Fibroblast of mammary gland (primary cell): ENCODE data around the gene CDC73.

ENCODE experiments used
- DNase-seq: peaks from one replicate; pipeline ENCODE4 v3.0.0-alpha.2; 2010; ENCODE audit warnings: low read depth
- H3K4me3 ChIP-seq: 2 replicates; pipeline ENCODE4 v1.5.1; 2011; ENCODE audit warnings: low read depth, mild to moderate bottlenecking, low read length, moderate library complexity; ENCODE audit not compliant: control insufficient read depth
- TF ChIP-seq, protein P1 (sequence below): conservative IDR thresholded peaks from 2 replicates; pipeline ENCODE4 v1.5.1; 2011; ENCODE audit warnings: low read depth, low read length, inconsistent platforms; ENCODE audit not compliant: control insufficient read depth, insufficient read depth

Gene CDC73

GRCh38 chr1:193251950-193252349 is 130.1 kb downstream of the CDC73 start:
- DNase-seq = no peak
- no peak overlapping the region for H3K4me3 ChIP-seq
- TF ChIP-seq, protein P1, sequence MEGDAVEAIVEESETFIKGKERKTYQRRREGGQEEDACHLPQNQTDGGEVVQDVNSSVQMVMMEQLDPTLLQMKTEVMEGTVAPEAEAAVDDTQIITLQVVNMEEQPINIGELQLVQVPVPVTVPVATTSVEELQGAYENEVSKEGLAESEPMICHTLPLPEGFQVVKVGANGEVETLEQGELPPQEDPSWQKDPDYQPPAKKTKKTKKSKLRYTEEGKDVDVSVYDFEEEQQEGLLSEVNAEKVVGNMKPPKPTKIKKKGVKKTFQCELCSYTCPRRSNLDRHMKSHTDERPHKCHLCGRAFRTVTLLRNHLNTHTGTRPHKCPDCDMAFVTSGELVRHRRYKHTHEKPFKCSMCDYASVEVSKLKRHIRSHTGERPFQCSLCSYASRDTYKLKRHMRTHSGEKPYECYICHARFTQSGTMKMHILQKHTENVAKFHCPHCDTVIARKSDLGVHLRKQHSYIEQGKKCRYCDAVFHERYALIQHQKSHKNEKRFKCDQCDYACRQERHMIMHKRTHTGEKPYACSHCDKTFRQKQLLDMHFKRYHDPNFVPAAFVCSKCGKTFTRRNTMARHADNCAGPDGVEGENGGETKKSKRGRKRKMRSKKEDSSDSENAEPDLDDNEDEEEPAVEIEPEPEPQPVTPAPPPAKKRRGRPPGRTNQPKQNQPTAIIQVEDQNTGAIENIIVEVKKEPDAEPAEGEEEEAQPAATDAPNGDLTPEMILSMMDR = no peak

GRCh38 chr1:193256019-193256418 is 134.2 kb downstream of the CDC73 start:
- TF ChIP-seq, protein P1 = no peak
- no peak for DNase-seq
- no peak overlapping the region for H3K4me3 ChIP-seq

DNA sequence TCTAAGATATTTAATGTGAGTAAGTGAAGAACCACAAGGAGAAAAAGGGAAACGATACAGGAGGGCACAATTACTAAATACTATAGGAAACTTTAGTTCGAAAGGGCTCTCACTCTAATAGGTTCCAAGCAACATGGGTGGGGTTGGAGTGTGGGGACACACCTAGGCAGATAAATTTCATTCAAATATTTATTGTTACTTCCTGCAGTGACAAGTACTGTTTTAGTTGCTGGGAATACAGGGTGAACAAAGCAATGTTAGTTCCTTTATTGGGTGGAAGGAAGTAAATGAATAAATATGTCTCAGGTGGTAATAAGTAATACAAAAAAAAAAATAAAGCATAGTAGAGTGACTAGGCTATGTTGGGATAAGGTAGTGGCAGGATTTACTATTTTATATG is 137.8 kb downstream of the CDC73 start:
- TF ChIP-seq, protein P1 = no peak
- DNase-seq = no peak
- H3K4me3 ChIP-seq = no peak overlapping the region

GRCh38 chr1:193260056-193260745 is 138.4 kb downstream of the CDC73 start:
- H3K4me3 ChIP-seq = no peak overlapping the region
- no peak for DNase-seq
- TF ChIP-seq, protein P1 = no peak

DNA sequence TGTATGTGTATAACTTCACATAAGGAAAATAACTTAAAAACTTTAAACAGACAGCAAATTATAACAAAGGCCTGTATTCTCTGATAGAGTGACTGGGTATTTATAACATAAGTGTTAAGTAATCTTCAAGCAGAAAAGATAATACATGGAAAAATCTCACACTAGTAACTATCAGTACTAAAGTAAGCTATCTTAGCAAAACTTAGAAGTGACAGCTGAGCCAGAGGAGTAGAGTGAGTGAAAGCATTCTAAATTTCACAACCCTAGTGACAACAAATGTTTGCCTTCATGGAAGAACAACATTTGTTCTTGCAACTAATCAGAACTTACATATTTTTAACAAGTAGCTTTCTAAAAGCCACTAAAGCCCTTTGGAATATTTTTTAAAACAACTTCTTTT is 139.1 kb downstream of the CDC73 start:
- TF ChIP-seq, protein P1 = no peak
- H3K4me3 ChIP-seq = no peak overlapping the region
- no peak for DNase-seq

DNA sequence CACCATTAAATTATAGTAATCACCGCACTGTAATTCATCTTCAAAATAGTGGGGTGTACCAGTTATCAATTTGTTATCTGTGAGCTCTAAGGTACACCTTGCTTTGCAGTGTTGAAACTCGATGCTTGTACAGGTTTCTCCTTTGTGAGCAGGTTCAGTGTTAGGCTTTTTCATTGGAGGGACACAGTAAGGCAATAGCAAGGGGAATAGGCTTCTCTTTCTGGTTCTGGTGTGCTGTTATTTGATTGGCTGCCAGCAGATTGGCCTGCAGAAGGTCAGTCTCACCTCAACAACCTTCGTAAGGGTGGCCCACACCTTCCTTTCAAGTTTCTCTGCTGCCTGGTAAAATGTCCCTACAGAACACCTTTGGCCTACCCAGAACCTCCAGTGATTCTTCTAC is 140.8 kb downstream of the CDC73 start:
- no peak for DNase-seq
- no peak overlapping the region for H3K4me3 ChIP-seq
- TF ChIP-seq, protein P1 = no peak
